ENCODE data around the gene KCNJ15. TPM values are rescaled to one million over a fixed set of nuclear protein-coding genes. Genes with fewer than 3 reads are reported as not detected.
"Not testable (repeated sequence)": the region's sequence is repeated elsewhere in the genome, so short reads cannot be mapped to it uniquely, and the experiment has no call there.

The KCNJ15 gene
- total RNA-seq, 1 experiment from 2014 or later: not detected

DNA sequence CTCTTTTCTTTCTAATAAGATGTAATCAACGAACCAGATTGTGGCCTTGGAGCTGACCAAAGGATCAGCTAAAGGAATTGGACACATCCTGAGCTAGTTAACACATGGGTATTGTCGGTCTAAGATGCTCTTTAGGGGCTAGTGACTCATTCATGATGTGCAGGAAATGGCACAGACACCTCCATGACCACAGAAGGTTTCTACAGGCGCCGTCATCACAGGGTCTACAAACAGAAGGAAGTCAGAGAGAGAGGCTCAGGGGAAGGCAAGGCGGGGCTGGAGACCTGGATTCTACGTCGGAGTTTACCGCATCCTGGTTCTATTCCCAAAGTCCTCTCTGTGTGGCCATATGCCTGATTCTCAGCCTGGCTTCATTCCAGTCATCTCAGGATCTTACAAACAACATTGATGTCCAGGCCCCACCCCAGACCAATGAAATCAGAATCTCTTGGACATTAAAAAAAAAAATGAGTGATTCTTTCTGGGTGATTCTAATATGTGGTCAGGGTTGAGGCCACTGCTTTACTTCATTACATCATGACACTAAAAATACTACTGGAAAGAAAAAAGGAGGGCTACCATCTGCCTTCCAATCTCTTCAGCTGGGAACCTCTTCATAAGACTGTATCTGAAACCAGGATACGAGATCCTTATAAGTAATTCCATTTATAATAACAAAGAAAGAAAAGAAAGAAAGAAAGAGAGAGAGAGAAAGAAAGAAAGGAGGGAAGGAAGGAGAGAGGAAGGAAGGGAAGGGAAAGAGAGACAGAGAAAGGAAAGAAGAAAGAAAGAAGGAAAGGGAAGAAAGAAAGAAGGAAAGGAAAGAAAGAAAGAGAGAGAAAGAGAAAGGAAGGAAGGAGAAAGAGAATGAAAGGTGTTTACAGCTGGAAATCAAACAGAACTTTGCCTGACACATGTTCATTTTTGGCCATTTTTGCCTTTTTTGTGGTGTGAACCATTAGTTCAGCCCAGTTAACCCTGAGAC, 11.6 kb upstream of the KCNJ15 start:
- Histone ChIP-seq H3K4me1 (no peaks in the 10 kb centered on the region), H3K27me3 (replicated peaks; ENCODE audit: control insufficient read depth, insufficient read depth, low read length) (no peaks in the 10 kb centered on the region), H3K4me3 (ENCODE audit: low read depth, low read length) (no peak overlapping the region), H3K36me3 (ENCODE audit: control insufficient read depth, insufficient read depth, low read length) (no peaks in the 10 kb centered on the region), H3K9me3 (no peaks in the 10 kb centered on the region)
- ChIA-PET POLR2A (no interaction called here), CTCF (no interaction called here)
- Mint-ChIP-seq H3K27ac (ENCODE audit: unreplicated experiment) (no peak overlapping the region), H3K27me3 (ENCODE audit: insufficient read depth, unreplicated experiment) (no peaks in the 10 kb centered on the region), H3K36me3 (ENCODE audit: insufficient read depth, unreplicated experiment) (no peaks in the 10 kb centered on the region), H3K4me1 (ENCODE audit: low read depth, unreplicated experiment) (no peaks in the 10 kb centered on the region), H3K9me3 (ENCODE audit: unreplicated experiment) (peaks cover 14% of the 10 kb centered on the region), H3K4me3 (ENCODE audit: unreplicated experiment) (no peak overlapping the region)
- DNase-seq: no peak
- intact Hi-C loops (cut with micrococcal nuclease; ENCODE audit: unreplicated experiment): no loop called here
- TF ChIP-seq CTCF (IDR thresholded peaks at IDR 0.05; ENCODE audit: insufficient read depth in 1 of 2, low read depth in 1 of 2, low read length in 1 of 2, severe bottlenecking in 1 of 2, unreplicated experiment in 1 of 2): no peak
- BruUV-seq (replicated peaks): no TSS peak

- Mint-ChIP-seq H3K36me3 (ENCODE audit: insufficient read depth, unreplicated experiment) (no peaks in the 10 kb centered on the region), H3K4me3 (ENCODE audit: unreplicated experiment) (no peak overlapping the region), H3K27ac (ENCODE audit: unreplicated experiment) (no peak overlapping the region), H3K9me3 (ENCODE audit: unreplicated experiment) (peaks cover 14% of the 10 kb centered on the region), H3K27me3 (ENCODE audit: insufficient read depth, unreplicated experiment) (no peaks in the 10 kb centered on the region), H3K4me1 (ENCODE audit: low read depth, unreplicated experiment) (no peaks in the 10 kb centered on the region)
- Histone ChIP-seq H3K9me3 (no peaks in the 10 kb centered on the region), H3K36me3 (ENCODE audit: control insufficient read depth, insufficient read depth, low read length) (no peaks in the 10 kb centered on the region), H3K4me3 (ENCODE audit: low read depth, low read length) (no peak overlapping the region), H3K27me3 (replicated peaks; ENCODE audit: control insufficient read depth, insufficient read depth, low read length) (no peaks in the 10 kb centered on the region), H3K4me1 (no peaks in the 10 kb centered on the region)
- CTCF ChIA-PET: no interaction called here
- intact Hi-C loops (cut with micrococcal nuclease; ENCODE audit: unreplicated experiment): no loop called here
- no peak for DNase-seq
- no TSS peak for BruUV-seq (replicated peaks)
- POLR2A ChIA-PET: no interaction called here
- no peak for TF ChIP-seq CTCF (IDR thresholded peaks at IDR 0.05; ENCODE audit: insufficient read depth in 1 of 2, low read depth in 1 of 2, low read length in 1 of 2, severe bottlenecking in 1 of 2, unreplicated experiment in 1 of 2)
Observed at GRCh38 chr21:38246511-38246910, 10.3 kb upstream of the KCNJ15 start.

- H3K4me1 ChIP-seq; H3K4me1 Mint-ChIP-seq (ENCODE audit: low read depth, unreplicated experiment); H3K36me3 Mint-ChIP-seq (ENCODE audit: insufficient read depth, unreplicated experiment); H3K36me3 ChIP-seq (ENCODE audit: control insufficient read depth, insufficient read depth, low read length); H3K27ac Mint-ChIP-seq (ENCODE audit: unreplicated experiment); H3K9me3 ChIP-seq; H3K27me3 ChIP-seq (replicated peaks; ENCODE audit: control insufficient read depth, insufficient read depth, low read length); H3K4me3 Mint-ChIP-seq (ENCODE audit: unreplicated experiment); DNase-seq; intact Hi-C loops (cut with micrococcal nuclease; ENCODE audit: unreplicated experiment); CTCF ChIA-PET; POLR2A ChIA-PET; BruUV-seq (replicated peaks); H3K4me3 ChIP-seq (ENCODE audit: low read depth, low read length); H3K27me3 Mint-ChIP-seq (ENCODE audit: insufficient read depth, unreplicated experiment): not testable (repeated sequence)
- peaks cover 14% of the 10 kb centered on the region for H3K9me3 Mint-ChIP-seq (ENCODE audit: unreplicated experiment)
Observed at GRCh38 chr21:38247054-38247453, 9.7 kb upstream of the KCNJ15 start.
